ENCODE measurements around the gene HERPUD2.

DNA sequence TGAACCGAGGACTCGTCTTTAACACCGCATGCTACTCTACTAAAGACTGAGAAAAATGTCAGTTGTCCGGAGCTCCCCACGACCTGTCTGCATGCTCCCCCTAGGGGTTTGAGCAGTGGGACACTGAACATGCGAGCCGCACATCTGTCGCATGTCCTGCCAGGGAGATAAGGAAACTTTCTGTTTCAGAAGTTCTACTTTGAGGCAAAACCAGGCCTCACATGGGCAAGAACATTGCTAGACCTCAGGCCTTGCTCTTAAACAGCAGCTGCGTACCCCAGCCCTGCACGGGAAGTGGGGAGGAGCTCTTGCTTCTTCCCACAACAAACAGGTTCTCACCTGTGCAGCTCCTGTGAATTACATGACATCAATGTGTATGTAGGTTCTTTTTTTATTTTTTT lies 30.3 kb upstream of the HERPUD2 start:
- TF ChIP-seq, protein P1, sequence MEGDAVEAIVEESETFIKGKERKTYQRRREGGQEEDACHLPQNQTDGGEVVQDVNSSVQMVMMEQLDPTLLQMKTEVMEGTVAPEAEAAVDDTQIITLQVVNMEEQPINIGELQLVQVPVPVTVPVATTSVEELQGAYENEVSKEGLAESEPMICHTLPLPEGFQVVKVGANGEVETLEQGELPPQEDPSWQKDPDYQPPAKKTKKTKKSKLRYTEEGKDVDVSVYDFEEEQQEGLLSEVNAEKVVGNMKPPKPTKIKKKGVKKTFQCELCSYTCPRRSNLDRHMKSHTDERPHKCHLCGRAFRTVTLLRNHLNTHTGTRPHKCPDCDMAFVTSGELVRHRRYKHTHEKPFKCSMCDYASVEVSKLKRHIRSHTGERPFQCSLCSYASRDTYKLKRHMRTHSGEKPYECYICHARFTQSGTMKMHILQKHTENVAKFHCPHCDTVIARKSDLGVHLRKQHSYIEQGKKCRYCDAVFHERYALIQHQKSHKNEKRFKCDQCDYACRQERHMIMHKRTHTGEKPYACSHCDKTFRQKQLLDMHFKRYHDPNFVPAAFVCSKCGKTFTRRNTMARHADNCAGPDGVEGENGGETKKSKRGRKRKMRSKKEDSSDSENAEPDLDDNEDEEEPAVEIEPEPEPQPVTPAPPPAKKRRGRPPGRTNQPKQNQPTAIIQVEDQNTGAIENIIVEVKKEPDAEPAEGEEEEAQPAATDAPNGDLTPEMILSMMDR (IDR thresholded peaks at IDR 0.05): no peak
- no peak for TF ChIP-seq POLR2A (IDR thresholded peaks at IDR 0.05)

Data from heart left ventricle (tissue), 13 donors.